Activated naive CD4-positive, alpha-beta T cell treated with anti-CD3 and anti-CD28 coated beads, Interleukin-2, amount 50 U/mL, for 72 hours (primary cell): ENCODE measurements around the gene RELL1. TPM values are rescaled to one million over a fixed set of nuclear protein-coding genes. Genes with fewer than 3 reads are reported as not detected.

Experiments
- ATAC-seq, 2 donors: fragments of 150-1000 bp; cut with Tn5 transposase; 2 replicates each; pipeline ENCODE4 v1.10.0; 2021; ENCODE audit warnings: mild to moderate bottlenecking in 2 of 2, moderate library complexity in 2 of 2
- DNase-seq, 2 donors: peaks; one replicate each; pipeline ENCODE4 v3.0.0; 2021 to 2022; ENCODE audit warnings: low spot score in 2 of 2
- H3K27ac Mint-ChIP-seq, 2 donors: one replicate each; pipeline ENCODE4 v1.8.0; 2022; ENCODE audit warnings: mild to moderate bottlenecking in 2 of 2, mixed read lengths in 2 of 2
- H3K36me3 Mint-ChIP-seq, 2 donors: one replicate each; pipeline ENCODE4 v1.8.0; 2022; ENCODE audit warnings: mixed read lengths in 2 of 2
- H3K9me3 Mint-ChIP-seq, 2 donors: one replicate each; pipeline ENCODE4 v1.8.0; 2022; ENCODE audit warnings: mixed read lengths in 2 of 2
- total RNA-seq, 2 donors: library from RNA; stranded (reverse); gene quantifications; one replicate each; pipeline ENCODE4 v1.2.3, GENCODE V29; 2022

Gene RELL1
- total RNA-seq, 2 donors from 2014 or later, result 15.1 to 15.2 TPM

- H3K9me3 Mint-ChIP-seq, result no peaks in the 10 kb centered on the region
- DNase-seq (no peak), ATAC-seq (no peak)
- peaks cover 26 to 30% of the 10 kb centered on the region in 2 donors for H3K36me3 Mint-ChIP-seq
- no peak overlapping the region for H3K27ac Mint-ChIP-seq
Measured at GRCh38 chr4:37632836-37633235, 53.3 kb downstream of the RELL1 start.

DNA sequence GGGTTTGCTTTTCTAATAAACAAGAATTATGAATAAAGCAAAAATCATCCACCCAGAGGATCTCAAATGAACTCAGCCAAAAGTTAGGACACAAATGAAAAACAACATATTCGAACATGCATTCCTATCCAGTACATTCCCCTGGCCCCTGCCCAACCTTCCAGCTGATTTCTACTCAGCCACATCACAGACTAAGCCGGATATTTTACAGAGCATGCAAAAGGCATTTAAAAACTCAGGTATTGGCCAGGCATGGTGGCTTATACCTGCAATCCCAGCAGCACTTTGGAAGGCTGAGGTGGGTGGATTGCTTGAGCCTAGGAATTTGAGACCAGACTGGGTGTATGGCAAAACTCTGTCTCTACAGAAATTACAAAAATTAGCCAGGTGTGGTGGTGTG lies 54.6 kb downstream of the RELL1 start:
- DNase-seq, result no peak
- no peak for ATAC-seq
- no peaks in the 10 kb centered on the region for H3K9me3 Mint-ChIP-seq
- no peak overlapping the region for H3K27ac Mint-ChIP-seq
- peaks cover 20 to 26% of the 10 kb centered on the region in 2 donors for H3K36me3 Mint-ChIP-seq

GRCh38 chr4:37629713-37630112 lies 56.5 kb downstream of the RELL1 start:
- Mint-ChIP-seq H3K27ac (no peak overlapping the region), H3K36me3 (peaks cover 14 to 26% of the 10 kb centered on the region in 2 donors), H3K9me3 (no peaks in the 10 kb centered on the region)
- no peak for DNase-seq
- ATAC-seq, result no peak

DNA sequence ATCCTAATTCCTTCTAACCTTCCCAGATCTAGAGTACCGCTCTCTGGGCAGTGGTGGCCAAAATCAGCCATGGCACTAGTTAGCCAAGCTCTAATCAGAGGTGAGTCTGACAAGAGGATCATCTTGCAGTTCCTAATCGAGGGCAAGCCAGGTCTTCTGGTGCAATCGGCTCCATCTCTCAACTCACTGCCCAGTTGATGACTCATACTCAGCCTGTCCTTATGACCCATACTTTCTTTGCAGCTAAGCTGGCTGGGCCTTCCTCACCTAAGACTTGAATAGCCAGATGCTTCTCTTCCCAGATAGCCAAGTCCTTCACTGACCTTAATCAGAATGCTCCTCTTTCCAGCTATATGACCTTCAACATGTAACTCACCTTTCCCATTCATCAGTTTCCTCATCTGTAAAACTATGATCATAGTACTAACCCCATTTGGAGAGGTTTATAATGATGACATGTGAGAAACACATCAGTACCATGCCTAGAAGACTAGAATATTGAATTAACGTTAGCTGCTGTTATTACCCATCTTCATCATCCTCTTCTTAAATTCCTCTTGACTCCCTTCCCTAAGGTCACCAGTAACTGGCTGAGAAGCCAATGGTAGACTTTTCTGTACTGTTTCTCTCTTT lies 57.1 kb downstream of the RELL1 start:
- no peak for ATAC-seq
- peaks cover 8 to 23% of the 10 kb centered on the region in 2 donors for H3K36me3 Mint-ChIP-seq
- no peaks in the 10 kb centered on the region for H3K9me3 Mint-ChIP-seq
- no peak for DNase-seq
- H3K27ac Mint-ChIP-seq, result no peak overlapping the region

DNA sequence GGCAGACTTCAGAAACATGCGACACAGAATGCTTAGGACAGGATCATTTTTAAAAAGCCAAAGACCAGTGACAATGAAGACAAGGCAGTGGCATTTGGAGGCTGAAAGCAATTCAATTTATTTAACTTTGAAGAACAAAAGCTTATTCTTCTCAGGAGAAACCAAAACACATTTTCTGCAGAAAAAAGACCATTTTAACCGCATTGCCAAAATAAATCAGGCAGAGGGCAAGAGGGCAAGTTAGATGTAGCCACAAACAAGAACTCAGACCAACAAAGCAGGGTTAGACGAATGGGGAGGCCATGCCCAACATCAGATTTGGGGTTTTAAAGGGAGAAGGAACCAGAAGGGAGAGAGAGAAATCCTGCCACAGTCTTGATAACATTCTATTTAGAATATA lies 58.9 kb downstream of the RELL1 start:
- Mint-ChIP-seq H3K9me3 (no peaks in the 10 kb centered on the region), H3K36me3 (peaks cover 11 to 14% of the 10 kb centered on the region in 2 donors), H3K27ac (no peak overlapping the region)
- ATAC-seq, result no peak
- no peak for DNase-seq

DNA sequence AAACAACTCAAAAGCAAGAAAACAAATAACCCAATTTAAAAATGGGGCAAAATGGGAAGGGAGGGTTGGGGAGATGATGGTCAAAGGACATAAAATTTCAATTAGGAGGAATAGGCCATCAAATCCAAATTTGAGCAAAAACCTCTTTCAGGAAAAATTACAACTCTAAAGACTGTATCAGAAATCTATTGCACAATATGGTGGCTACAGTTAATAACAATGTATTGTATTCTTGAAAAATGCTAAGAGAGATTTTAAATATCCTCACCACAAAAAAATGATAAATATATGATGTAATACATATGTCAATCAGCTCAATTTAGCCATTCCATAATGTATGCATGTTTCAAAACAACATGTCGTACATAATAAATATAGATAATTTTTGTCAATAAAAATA lies 60.7 kb downstream of the RELL1 start:
- H3K36me3 Mint-ChIP-seq, result peaks cover 11 to 12% of the 10 kb centered on the region in 2 donors
- H3K9me3 Mint-ChIP-seq, result no peaks in the 10 kb centered on the region
- ATAC-seq (no peak), DNase-seq (no peak)
- H3K27ac Mint-ChIP-seq, result no peak overlapping the region

DNA sequence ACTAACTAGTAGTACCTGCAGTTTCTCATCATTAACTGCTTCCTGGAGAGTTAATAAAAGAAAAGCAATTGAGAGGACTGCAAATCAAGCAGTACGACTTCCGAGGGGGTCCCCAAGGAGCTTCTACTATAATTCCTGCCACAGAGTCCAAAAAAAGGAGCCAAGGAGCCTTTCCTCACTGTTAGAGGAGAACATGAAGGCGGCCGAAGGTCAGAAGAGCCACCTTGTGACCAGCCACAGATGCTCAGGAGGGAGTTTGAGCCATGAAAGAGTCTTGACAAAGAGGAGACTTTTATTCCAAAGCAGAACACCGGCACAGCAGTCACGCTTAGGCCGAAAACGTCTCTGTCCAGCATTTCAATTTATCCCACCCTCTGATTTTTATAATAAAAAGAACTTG lies 62.2 kb downstream of the RELL1 start:
- DNase-seq (no peak), ATAC-seq (no peak)
- Mint-ChIP-seq H3K27ac (peak overlapping the region in 1 of 2 donors; percentile 56), H3K36me3 (peaks cover 3 to 7% of the 10 kb centered on the region in 2 donors), H3K9me3 (no peaks in the 10 kb centered on the region)

GRCh38 chr4:37623125-37623524 lies 63.1 kb downstream of the RELL1 start:
- DNase-seq, result no peak
- H3K27ac Mint-ChIP-seq, result peak overlapping the region in 1 of 2 donors; percentile 56
- H3K9me3 Mint-ChIP-seq, result no peaks in the 10 kb centered on the region
- ATAC-seq, result no peak
- peaks cover 0 to 7% of the 10 kb centered on the region in 2 donors for H3K36me3 Mint-ChIP-seq

- ATAC-seq, result no peak
- Mint-ChIP-seq H3K36me3 (peaks cover 0 to 7% of the 10 kb centered on the region in 2 donors), H3K9me3 (no peaks in the 10 kb centered on the region), H3K27ac (no peak overlapping the region)
- DNase-seq, result no peak
Measured at GRCh38 chr4:37620176-37620575, 66.0 kb downstream of the RELL1 start.

- H3K27ac Mint-ChIP-seq, result no peak overlapping the region
- H3K9me3 Mint-ChIP-seq, result no peaks in the 10 kb centered on the region
- DNase-seq (no peak), ATAC-seq (no peak)
- no peaks in the 10 kb centered on the region for H3K36me3 Mint-ChIP-seq
Measured at GRCh38 chr4:37615720-37616063, 70.5 kb downstream of the RELL1 start.

GRCh38 chr4:37615059-37615719 lies 71.0 kb downstream of the RELL1 start:
- ATAC-seq, result no peak

DNA sequence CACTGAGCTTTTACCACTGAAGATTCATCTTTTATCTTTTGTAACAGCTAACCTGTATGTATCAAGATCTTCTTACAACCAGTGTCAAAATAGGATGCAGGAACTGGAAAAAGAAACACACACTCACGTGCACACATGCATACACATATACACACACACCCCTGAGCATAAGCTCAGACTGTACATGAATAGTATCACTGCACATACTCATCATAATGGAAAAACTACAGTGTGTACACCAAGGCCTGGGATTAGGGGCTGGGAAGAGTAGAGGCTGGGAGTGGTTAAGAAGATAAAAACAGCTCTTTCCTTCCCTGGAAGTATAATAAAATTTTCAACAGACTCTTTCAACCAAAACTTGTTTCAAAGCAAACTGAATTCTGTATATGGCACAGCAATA lies 73.4 kb downstream of the RELL1 start:
- no peak for ATAC-seq
- peaks cover 0 to 6% of the 10 kb centered on the region in 2 donors for H3K36me3 Mint-ChIP-seq
- no peak for DNase-seq
- H3K27ac Mint-ChIP-seq, result no peak overlapping the region
- H3K9me3 Mint-ChIP-seq, result no peaks in the 10 kb centered on the region

More at GRCh38 chr4:37615059-37615719, 71.0 kb downstream of the RELL1 start:
- DNase-seq, result no peak
- no peaks in the 10 kb centered on the region for H3K9me3 Mint-ChIP-seq
- no peak overlapping the region for H3K27ac Mint-ChIP-seq
- H3K36me3 Mint-ChIP-seq, result no peaks in the 10 kb centered on the region

DNA sequence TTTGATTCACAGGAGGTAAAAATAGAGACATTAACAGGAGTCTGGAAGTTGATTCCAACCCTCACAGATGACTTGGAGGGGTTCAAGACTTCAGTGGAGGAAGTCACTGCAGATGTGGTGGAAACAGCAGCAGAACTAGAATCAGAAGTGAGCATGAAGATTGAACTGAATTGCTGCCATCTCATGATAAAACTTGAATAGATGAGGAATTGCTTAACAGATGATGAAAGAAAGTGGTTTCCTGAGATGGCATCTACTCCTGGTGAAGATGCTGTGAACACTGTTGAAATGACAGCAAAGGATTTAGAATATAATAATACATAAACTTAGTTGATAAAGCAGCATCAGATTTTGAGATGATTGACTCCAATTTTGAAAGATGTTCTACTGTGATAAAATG lies 76.5 kb downstream of the RELL1 start:
- DNase-seq (no peak), ATAC-seq (no peak)
- H3K27ac Mint-ChIP-seq, result no peak overlapping the region

GRCh38 chr4:37607018-37607417 lies 79.2 kb downstream of the RELL1 start:
- Mint-ChIP-seq H3K9me3 (no peaks in the 10 kb centered on the region), H3K27ac (no peak overlapping the region), H3K36me3 (peaks cover 0 to 6% of the 10 kb centered on the region in 2 donors)
- no peak for ATAC-seq
- no peak for DNase-seq

More for the DNA sequence above, 76.5 kb downstream of the RELL1 start:
- Mint-ChIP-seq H3K9me3 (no peaks in the 10 kb centered on the region), H3K36me3 (peaks cover 0 to 6% of the 10 kb centered on the region in 2 donors)

DNA sequence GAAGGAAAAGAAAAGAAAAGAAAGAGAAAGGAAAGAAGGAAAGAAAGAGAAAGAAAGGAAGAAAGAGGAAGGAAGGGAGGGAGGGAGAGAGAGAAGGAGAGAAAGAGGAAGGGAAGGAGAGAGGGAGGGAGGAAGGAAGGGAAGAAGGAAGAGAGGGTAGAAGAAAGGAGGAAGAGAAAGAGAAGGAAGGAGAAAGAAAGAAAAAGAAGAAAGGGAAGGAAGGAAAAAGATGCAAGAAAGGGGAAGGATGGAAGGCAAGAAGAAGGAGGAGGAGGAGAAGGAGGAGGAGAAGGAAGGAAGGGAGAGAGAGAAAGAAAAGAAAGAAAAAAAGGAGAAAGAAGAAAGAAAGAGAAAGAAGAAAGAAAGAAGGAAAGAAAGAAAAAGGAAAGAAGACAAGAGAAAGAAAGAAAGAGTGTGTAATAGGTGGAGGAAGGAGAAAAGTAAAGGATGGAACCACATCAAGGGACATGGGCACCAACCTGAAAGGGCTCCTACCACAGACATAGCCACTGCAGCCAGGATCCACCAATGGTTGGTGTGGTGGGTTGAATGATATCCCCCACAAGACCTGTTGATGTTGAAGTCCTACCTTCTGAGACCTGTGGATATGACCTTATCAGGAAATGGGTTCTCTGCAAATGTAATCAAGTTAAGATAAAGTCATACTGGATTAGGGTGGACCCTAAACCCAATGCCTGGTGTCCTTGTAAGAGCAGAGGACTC lies 80.2 kb downstream of the RELL1 start:
- H3K9me3 Mint-ChIP-seq, result no peaks in the 10 kb centered on the region
- ATAC-seq (no peak), DNase-seq (no peak)
- H3K27ac Mint-ChIP-seq, result peak overlapping the region; percentile 36 to 61
- H3K36me3 Mint-ChIP-seq, result peaks cover 0 to 6% of the 10 kb centered on the region in 2 donors

DNA sequence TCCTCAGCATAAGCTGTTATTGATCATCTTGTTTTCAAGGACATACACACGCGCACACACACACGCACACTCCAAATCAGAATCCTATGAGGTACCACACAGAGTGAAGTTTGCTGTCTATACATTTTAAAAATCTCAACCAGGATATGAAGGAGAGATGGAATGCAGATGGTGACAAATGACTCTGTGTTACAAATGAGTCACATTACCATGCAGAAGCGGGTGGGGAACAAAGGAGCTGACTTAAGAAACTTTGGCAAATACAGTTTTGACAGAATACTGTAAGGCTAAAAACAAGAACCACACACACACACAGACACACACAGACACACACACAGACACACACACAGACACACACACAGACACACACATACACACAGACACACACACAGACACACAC lies 81.7 kb downstream of the RELL1 start:
- Mint-ChIP-seq H3K36me3 (peaks cover 0 to 4% of the 10 kb centered on the region in 2 donors), H3K9me3 (no peaks in the 10 kb centered on the region), H3K27ac (no peak overlapping the region)
- ATAC-seq (peak in 1 of 2 donors; percentile 53), DNase-seq (no peak)

GRCh38 chr4:37603711-37604110 lies 82.5 kb downstream of the RELL1 start:
- ATAC-seq, result no peak

More at GRCh38 chr4:37603711-37604110, 82.5 kb downstream of the RELL1 start:
- no peak for DNase-seq
- no peaks in the 10 kb centered on the region for H3K36me3 Mint-ChIP-seq
- no peak overlapping the region for H3K27ac Mint-ChIP-seq
- no peaks in the 10 kb centered on the region for H3K9me3 Mint-ChIP-seq
